IPS-18a (cell line): ENCODE data around the gene EFEMP2.
"Not testable (repeated sequence)": the region's sequence is repeated elsewhere in the genome, so short reads cannot be mapped to it uniquely, and the experiment has no call there.

Experiments used
- H3K27ac ChIP-seq: one replicate; pipeline ENCODE4 v1.5.1; 2013; ENCODE audit warnings: low read length
- H3K27me3 ChIP-seq: one replicate; pipeline ENCODE4 v1.6.1; 2013; ENCODE audit warnings: mild to moderate bottlenecking, low read length; ENCODE audit not compliant: control insufficient read depth, insufficient read depth
- H3K36me3 ChIP-seq: one replicate; pipeline ENCODE4 v1.6.1; 2013; ENCODE audit warnings: low read depth, low read length; ENCODE audit not compliant: control insufficient read depth
- H3K4me1 ChIP-seq: one replicate; pipeline ENCODE4 v1.6.1; 2013; ENCODE audit warnings: low read depth, low read length; ENCODE audit not compliant: control insufficient read depth
- H3K4me3 ChIP-seq: one replicate; pipeline ENCODE4 v1.5.1; 2013; ENCODE audit warnings: low read length
- H3K9ac ChIP-seq: one replicate; pipeline ENCODE4 v1.6.1; 2013; ENCODE audit warnings: mild to moderate bottlenecking, low read length, moderate library complexity
- H3K9me3 ChIP-seq: one replicate; pipeline ENCODE4 v1.6.1; 2013; ENCODE audit warnings: low read depth, low read length; ENCODE audit not compliant: control insufficient read depth

The EFEMP2 gene

GRCh38 chr11:65854161-65854592 is 18.4 kb downstream of the EFEMP2 start:
- no peak overlapping the region for H3K27ac ChIP-seq

DNA sequence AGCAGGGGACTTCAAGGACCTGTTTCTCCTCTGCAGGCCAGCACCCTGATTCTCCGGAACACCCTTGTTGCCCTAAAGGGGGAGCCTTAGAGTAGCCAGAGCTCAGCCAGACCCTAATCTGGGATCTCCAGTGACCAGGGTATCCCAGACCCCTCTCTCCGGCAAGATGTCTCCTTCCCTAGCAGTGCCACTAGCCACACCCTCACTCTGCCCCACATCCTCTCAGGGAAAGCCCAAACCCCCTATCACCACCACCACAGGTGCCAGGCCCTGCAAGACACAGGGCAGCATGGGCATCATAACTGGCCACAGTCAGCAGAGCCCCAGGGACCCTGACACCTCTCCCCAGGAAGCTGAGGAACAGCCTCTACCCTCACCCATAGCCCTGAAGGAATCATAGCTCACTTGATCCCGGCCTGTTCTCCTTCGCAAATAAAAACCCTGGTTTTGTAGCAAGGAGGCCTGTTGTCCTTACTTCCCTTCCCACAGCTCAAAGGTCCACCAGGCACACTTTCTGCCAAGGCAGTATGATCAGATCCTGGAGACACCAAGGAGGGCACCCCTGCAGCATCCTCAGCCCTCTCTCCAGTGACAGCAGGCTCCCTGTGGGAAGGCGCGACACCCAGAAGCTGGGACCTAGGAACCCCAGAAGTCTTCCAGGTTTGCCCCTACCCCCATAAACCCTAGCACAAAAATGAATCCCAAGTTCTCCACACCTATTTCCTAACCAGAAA is 19.2 kb downstream of the EFEMP2 start:
- H3K4me3 ChIP-seq: no peak overlapping the region
- peaks cover 4% of the 10 kb centered on the region for H3K4me1 ChIP-seq
- no peaks in the 10 kb centered on the region for H3K27me3 ChIP-seq
- peaks cover 35% of the 10 kb centered on the region for H3K36me3 ChIP-seq
- no peaks in the 10 kb centered on the region for H3K9me3 ChIP-seq
- no peak overlapping the region for H3K9ac ChIP-seq
- no peak overlapping the region for H3K27ac ChIP-seq

More at GRCh38 chr11:65854161-65854592, 18.4 kb downstream of the EFEMP2 start:
- H3K4me3 ChIP-seq: no peak overlapping the region
- H3K27me3 ChIP-seq: no peaks in the 10 kb centered on the region
- H3K9me3 ChIP-seq: no peaks in the 10 kb centered on the region
- peaks cover 4% of the 10 kb centered on the region for H3K4me1 ChIP-seq
- no peak overlapping the region for H3K9ac ChIP-seq
- peaks cover 35% of the 10 kb centered on the region for H3K36me3 ChIP-seq

DNA sequence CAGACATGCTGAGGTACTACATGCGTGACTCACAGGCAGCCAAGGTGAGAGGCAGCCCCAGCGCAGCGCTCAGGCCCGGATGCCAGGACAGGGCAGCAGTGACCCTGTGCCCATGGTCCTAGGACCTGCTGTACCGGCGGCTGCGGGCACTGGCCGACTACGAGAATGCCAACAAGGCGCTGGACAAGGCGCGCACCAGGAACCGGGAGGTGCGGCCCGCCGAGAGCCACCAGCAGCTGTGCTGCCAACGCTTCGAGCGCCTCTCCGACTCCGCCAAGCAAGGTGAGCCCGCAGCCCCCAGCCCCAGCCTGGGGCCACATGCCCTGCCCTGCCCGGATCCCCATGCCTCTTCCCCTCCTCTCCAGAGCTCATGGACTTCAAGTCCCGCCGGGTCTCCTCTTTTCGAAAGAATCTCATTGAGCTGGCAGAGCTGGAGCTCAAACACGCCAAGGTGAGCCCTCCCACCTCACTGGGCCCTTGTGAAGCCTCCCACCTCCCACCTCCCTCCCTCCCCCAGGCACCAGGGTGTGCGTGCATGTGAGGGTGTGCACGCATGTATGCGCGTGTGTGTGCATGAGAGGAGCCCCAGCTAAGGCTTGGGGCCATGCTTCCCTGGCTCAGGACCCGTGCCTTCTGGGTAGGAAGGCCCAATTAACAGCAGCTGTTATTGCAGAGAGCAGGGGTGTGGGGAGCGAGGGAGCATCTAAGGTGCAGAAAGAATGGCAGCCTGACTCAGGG is 19.9 kb downstream of the EFEMP2 start:
- H3K4me1 ChIP-seq: peaks cover 4% of the 10 kb centered on the region
- H3K4me3 ChIP-seq: no peak overlapping the region
- H3K27ac ChIP-seq: no peak overlapping the region
- H3K27me3 ChIP-seq: no peaks in the 10 kb centered on the region
- peaks cover 35% of the 10 kb centered on the region for H3K36me3 ChIP-seq
- no peaks in the 10 kb centered on the region for H3K9me3 ChIP-seq
- no peak overlapping the region for H3K9ac ChIP-seq

DNA sequence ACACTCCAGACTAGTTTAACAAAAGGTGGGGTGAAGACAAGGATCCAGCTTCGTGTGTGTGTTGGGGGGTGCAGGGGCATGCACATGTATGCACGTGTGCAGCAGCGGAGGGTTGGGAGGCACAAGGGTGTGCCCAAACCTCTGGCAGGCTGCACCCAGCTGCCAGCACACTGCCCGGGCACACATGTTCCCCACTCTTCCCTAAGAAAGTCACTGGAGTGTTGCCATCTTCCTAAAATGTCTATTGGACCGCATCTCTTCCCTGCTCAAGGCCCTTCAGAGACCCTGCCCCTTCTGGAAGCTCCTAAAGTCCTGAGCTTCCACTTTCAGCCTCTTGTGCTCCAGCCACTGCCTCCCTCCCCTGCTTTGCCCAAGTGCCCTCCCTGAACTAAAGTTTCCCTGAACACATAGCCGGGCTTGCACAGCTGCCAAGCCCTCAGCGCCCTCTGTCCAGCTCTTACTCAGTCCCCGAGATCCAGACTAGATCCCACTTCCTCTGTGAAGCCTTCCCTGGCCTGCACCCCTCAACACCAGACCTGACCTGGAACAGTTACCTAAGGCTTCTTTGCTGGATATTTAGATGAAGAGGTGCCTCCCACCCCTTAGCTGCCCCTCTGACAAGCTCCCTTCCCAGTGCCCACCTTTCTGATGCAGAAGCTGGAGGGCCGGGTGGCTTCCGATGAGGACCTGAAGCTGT is 20.6 kb downstream of the EFEMP2 start:
- H3K27ac ChIP-seq: no peak overlapping the region
- no peak overlapping the region for H3K9ac ChIP-seq
- no peaks in the 10 kb centered on the region for H3K27me3 ChIP-seq
- peaks cover 35% of the 10 kb centered on the region for H3K36me3 ChIP-seq
- H3K4me1 ChIP-seq: peaks cover 4% of the 10 kb centered on the region
- no peaks in the 10 kb centered on the region for H3K9me3 ChIP-seq
- H3K4me3 ChIP-seq: no peak overlapping the region

DNA sequence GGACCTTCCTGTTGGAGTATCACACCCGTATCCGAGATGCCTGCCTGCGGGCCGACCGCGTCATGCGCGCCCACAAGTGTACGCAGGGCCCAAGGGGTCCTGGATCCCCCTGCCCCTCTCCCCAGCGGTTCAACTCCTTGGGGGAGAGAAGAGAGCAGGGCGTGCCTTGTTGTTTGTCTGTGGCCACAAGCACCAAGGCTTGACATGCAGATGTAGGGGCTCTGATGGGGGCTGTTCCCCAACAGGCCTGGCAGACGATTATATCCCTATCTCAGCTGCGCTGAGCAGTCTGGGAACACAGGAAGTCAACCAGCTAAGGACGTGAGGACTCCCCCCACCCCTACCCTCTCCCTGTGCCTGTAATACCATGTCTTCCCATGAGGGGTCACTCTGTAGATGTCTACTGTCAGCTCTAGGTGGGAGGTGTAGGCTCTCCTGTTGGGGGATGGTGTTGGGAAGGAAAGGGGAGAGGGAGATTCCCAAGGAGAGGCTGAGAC is 21.5 kb downstream of the EFEMP2 start:
- Histone ChIP-seq H3K4me3 (no peak overlapping the region), H3K27ac (no peak overlapping the region), H3K9ac (no peak overlapping the region), H3K36me3 (peaks cover 32% of the 10 kb centered on the region), H3K9me3 (no peaks in the 10 kb centered on the region), H3K4me1 (peaks cover 2% of the 10 kb centered on the region), H3K27me3 (no peaks in the 10 kb centered on the region)

- Histone ChIP-seq H3K27me3 (no peaks in the 10 kb centered on the region), H3K36me3 (peaks cover 26% of the 10 kb centered on the region), H3K27ac (no peak overlapping the region), H3K9me3 (no peaks in the 10 kb centered on the region), H3K4me3 (no peak overlapping the region), H3K9ac (no peak overlapping the region), H3K4me1 (no peaks in the 10 kb centered on the region)
These were observed 22.1 kb downstream of the EFEMP2 start for GRCh38 chr11:65850217-65851082.

- Histone ChIP-seq H3K9me3 (no peaks in the 10 kb centered on the region), H3K4me3 (no peak overlapping the region), H3K27me3 (no peaks in the 10 kb centered on the region), H3K36me3 (peaks cover 19% of the 10 kb centered on the region), H3K4me1 (no peaks in the 10 kb centered on the region), H3K27ac (no peak overlapping the region), H3K9ac (no peak overlapping the region)
These were observed 22.8 kb downstream of the EFEMP2 start for GRCh38 chr11:65849771-65850216.

GRCh38 chr11:65849366-65849765 is 23.2 kb downstream of the EFEMP2 start:
- Histone ChIP-seq H3K9me3 (no peaks in the 10 kb centered on the region), H3K4me3 (no peak overlapping the region), H3K36me3 (peaks cover 15% of the 10 kb centered on the region), H3K27me3 (no peaks in the 10 kb centered on the region), H3K4me1 (no peaks in the 10 kb centered on the region), H3K27ac (no peak overlapping the region), H3K9ac (no peak overlapping the region)

DNA sequence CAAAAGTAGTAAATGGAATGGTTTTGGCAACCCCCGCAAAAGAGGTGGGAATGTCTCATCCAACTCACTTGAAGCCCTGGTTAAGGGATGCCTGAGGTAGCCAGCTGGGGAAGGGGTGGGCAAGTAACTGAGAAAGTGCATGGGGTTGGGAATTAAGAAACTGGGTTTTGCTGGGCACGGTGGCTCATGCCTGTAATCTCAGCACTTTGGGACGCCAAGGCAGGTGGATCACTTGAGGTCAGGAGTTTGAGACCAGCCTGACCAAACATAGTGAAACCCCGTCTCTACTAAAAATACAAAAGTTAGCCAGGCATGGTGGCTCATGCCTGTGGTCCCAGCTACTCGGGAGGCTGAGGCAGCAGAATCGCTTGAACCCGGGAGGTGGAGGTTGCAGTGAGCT is 23.9 kb downstream of the EFEMP2 start:
- not testable (repeated sequence) for H3K27ac ChIP-seq, H3K9ac ChIP-seq, H3K4me1 ChIP-seq

DNA sequence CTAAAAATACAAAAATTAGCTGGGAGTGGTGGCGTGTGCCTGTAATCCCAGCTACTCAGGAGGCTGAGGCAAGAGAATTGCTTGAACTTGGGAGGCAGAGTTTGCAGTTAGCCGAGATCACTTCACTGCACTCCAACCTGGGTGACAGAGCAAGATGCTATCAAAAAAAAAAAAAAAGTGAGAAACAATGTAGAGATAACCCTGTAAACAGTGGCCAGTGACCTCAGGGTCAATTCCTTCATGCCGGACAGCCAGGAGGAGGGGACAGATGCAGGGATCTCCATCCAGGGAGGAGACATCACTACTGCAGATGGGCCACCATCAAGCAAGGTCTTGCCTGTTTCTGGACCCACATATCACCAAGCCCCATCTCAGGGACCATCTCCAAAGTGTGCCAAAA is 24.9 kb downstream of the EFEMP2 start:
- no peaks in the 10 kb centered on the region for H3K27me3 ChIP-seq
- H3K9me3 ChIP-seq: no peaks in the 10 kb centered on the region
- H3K4me3 ChIP-seq: no peak overlapping the region
- no peak overlapping the region for H3K9ac ChIP-seq
- no peak overlapping the region for H3K27ac ChIP-seq
- no peaks in the 10 kb centered on the region for H3K4me1 ChIP-seq
- peaks cover 4% of the 10 kb centered on the region for H3K36me3 ChIP-seq

More for the DNA sequence above, 23.9 kb downstream of the EFEMP2 start:
- not testable (repeated sequence) for H3K9me3 ChIP-seq, H3K4me3 ChIP-seq, H3K27me3 ChIP-seq, H3K36me3 ChIP-seq
